HepG2 (cell line): ENCODE measurements around the gene B3GNT5. TPM values are rescaled to one million over a fixed set of nuclear protein-coding genes. Genes with fewer than 3 reads are reported as not detected.

Source experiments
- ATAC-seq: fragments of 200-7000 bp; cut with Tn5 transposase; 3 replicates; pipeline ENCODE4 v1.9.1; 2020; ENCODE audit warnings: mild to moderate bottlenecking, moderate library complexity
- BruUV-seq: library from RNA; stranded (reverse); fragments of 400-500 nt; replicated peaks from 2 replicates; lab custom pipeline; 2021; lab: Mats Ljungman, UMichigan
- CTCF ChIA-PET: fragments of 300-600 bp; formaldehyde crosslinking; extraction: SDS; loops from one replicate; lab custom pipeline; 2021; ENCODE audit warnings: low total read pairs, inconsistent platforms, low intra/inter-chr PET ratio; lab: Yijun Ruan, JAX
- POLR2A ChIA-PET: fragments of 350-600 bp; sonication (Branson Sonifier 250); formaldehyde crosslinking; loops from one replicate; lab custom pipeline; 2020; ENCODE audit warnings: antibody characterized with exemption, inconsistent platforms; lab: Yijun Ruan, JAX
- DNase-seq: peaks from one replicate; pipeline ENCODE4 v3.0.0-alpha.2; 2015; ENCODE audit warnings: low spot score
- FAIRE-seq: peaks from 3 replicates; lab custom pipeline; 2011; peaks lifted over from hg19 to GRCh38; lab: Jason Lieb, UNC
- H2AFZ ChIP-seq: one replicate; pipeline ENCODE4 v1.6.1; 2011; ENCODE audit warnings: low read length, inconsistent platforms
- H3K27ac ChIP-seq: fragments of 300-600 bp; 3 replicates; pipeline ENCODE4 v1.8.0; 2011; ENCODE audit warnings: mixed run types, mild to moderate bottlenecking, mixed read lengths, low read length, inconsistent platforms; ENCODE audit not compliant: insufficient read depth; ENCODE audit errors: extremely low read length
- H3K27me3 ChIP-seq, 2 experiments: fragments of 200-600 bp in 1 of 2; 2 replicates in 1 of 2; 3 replicates in 1 of 2; pipeline versions ENCODE4 v1.6.0 to v1.8.0; 2011; ENCODE audit warnings: low read length in 2 of 2, mild to moderate bottlenecking in 2 of 2, moderate library complexity in 2 of 2, inconsistent platforms in 1 of 2; ENCODE audit not compliant: insufficient read depth in 2 of 2, control insufficient read depth in 1 of 2
- H3K36me3 ChIP-seq, 2 experiments: fragments of 200-600 bp in 1 of 2; replicated peaks in 1 of 2; 2 replicates in 1 of 2; 3 replicates in 1 of 2; pipeline versions ENCODE4 v1.5.1 to v1.8.0; 2011; ENCODE audit warnings: low read length in 2 of 2, inconsistent platforms in 1 of 2; ENCODE audit not compliant: insufficient read depth in 2 of 2, control insufficient read depth in 1 of 2
- H3K4me1 ChIP-seq: 2 replicates; pipeline ENCODE4 v1.5.1; 2012; ENCODE audit warnings: low read length, inconsistent platforms; ENCODE audit not compliant: insufficient read depth
- H3K4me2 ChIP-seq: 2 replicates; pipeline ENCODE4 v1.6.0; 2011; ENCODE audit warnings: low read depth, low read length, inconsistent platforms
- H3K4me3 ChIP-seq, 3 experiments: fragments of 200-600 bp in 1 of 3; sonication (generic), shearing (Covaris generic) in 1 of 3; replicated peaks in 1 of 3; 2 replicates each; pipeline ENCODE4 v1.5.1; 2011 to 2016; ENCODE audit warnings: low read length in 3 of 3, inconsistent platforms in 2 of 3, low read depth in 2 of 3, mild to moderate bottlenecking in 2 of 3, control low read depth in 1 of 3, mixed read lengths in 1 of 3; ENCODE audit not compliant: insufficient read depth in 1 of 3
- H3K79me2 ChIP-seq: one replicate; pipeline ENCODE4 v1.6.1; 2011; ENCODE audit warnings: low read length, inconsistent platforms; ENCODE audit not compliant: insufficient read depth
- H3K9ac ChIP-seq: 2 replicates; pipeline ENCODE4 v1.6.0; 2011; ENCODE audit warnings: mild to moderate bottlenecking, low read depth, low read length, inconsistent platforms; ENCODE audit not compliant: insufficient read depth
- H3K9me3 ChIP-seq: 2 replicates; pipeline ENCODE4 v1.5.1; 2012; ENCODE audit warnings: mild to moderate bottlenecking, low read length
- H4K20me1 ChIP-seq: 2 replicates; pipeline ENCODE4 v1.6.0; 2011; ENCODE audit warnings: inconsistent platforms, mild to moderate bottlenecking, low read length, moderate library complexity; ENCODE audit not compliant: insufficient read depth
- ATF2 ChIP-seq: sonication (generic); formaldehyde crosslinking; IDR thresholded peaks from 2 replicates; pipeline ENCODE4 v1.4.0; 2020; ENCODE audit warnings: missing genetic modification reagents
- ATF7-NPFF ChIP-seq: sonication (generic); formaldehyde crosslinking; IDR thresholded peaks from 2 replicates; pipeline ENCODE4 v1.8.1; 2023; ENCODE audit warnings: mild to moderate bottlenecking, low read depth, missing genetic modification reagents, moderate library complexity
- CREB1 ChIP-seq, 2 experiments: fragments of 450-650 bp in 1 of 2; IDR thresholded peaks; 2 replicates each; pipeline ENCODE4 v1.6.1; 2016 to 2017; ENCODE audit warnings: control low read depth in 1 of 2, mild to moderate bottlenecking in 1 of 2, missing compliant biosample characterization in 1 of 2, missing genetic modification characterization in 1 of 2
- GATA4 ChIP-seq: sonication (generic); IDR thresholded peaks from 2 replicates; pipeline ENCODE4 v1.6.1; 2016; ENCODE audit warnings: antibody characterized with exemption, low read depth, borderline replicate concordance
- GFI1 ChIP-seq: sonication (generic); formaldehyde crosslinking; IDR thresholded peaks from 2 replicates; pipeline ENCODE4 v1.5.0; 2020; ENCODE audit warnings: missing genetic modification reagents, mild to moderate bottlenecking, borderline replicate concordance
- HINFP ChIP-seq: sonication (generic); formaldehyde crosslinking; IDR thresholded peaks from 2 replicates; pipeline ENCODE4 v1.4.0; 2020; ENCODE audit warnings: low read depth, mild to moderate bottlenecking, missing genetic modification reagents
- HMG20B ChIP-seq: conservative IDR thresholded peaks from 2 replicates; pipeline ENCODE4 v1.6.1; 2016; ENCODE audit warnings: missing genetic modification reagents, missing compliant biosample characterization
- HNRNPK ChIP-seq: fragments of 200-400 bp; formaldehyde crosslinking; IDR thresholded peaks from 2 replicates; pipeline ENCODE4 v1.6.1; 2018; ENCODE audit warnings: low read length, low read depth, moderate library complexity, mild to moderate bottlenecking; ENCODE audit not compliant: poor library complexity, severe bottlenecking
- KLF12 ChIP-seq: sonication (generic); formaldehyde crosslinking; IDR thresholded peaks from 2 replicates; pipeline ENCODE4 v1.4.0; 2020; ENCODE audit warnings: missing genetic modification reagents, borderline replicate concordance
- MAFG ChIP-seq: sonication (generic); formaldehyde crosslinking; IDR thresholded peaks from 2 replicates; pipeline ENCODE4 v1.5.1; 2020; ENCODE audit warnings: mild to moderate bottlenecking, missing genetic modification reagents
- PREB ChIP-seq: sonication (generic); formaldehyde crosslinking; IDR thresholded peaks from 2 replicates; pipeline ENCODE4 v1.4.0; 2020; ENCODE audit warnings: missing genetic modification reagents
- RARG ChIP-seq: sonication (generic); formaldehyde crosslinking; IDR thresholded peaks from 2 replicates; pipeline ENCODE4 v1.4.0; 2020; ENCODE audit warnings: low read depth, mild to moderate bottlenecking, missing genetic modification reagents
- ZFP36 ChIP-seq: fragments of 150-350 bp; IDR thresholded peaks from 2 replicates; pipeline ENCODE4 v1.6.1; 2018; ENCODE audit warnings: borderline replicate concordance, low read length, low read depth; ENCODE audit not compliant: partially characterized antibody
- ZNF331 ChIP-seq: sonication (generic); formaldehyde crosslinking; IDR thresholded peaks from 2 replicates; pipeline ENCODE4 v1.4.0; 2020; ENCODE audit warnings: missing genetic modification reagents
- ZNF335 ChIP-seq: sonication (generic); formaldehyde crosslinking; IDR thresholded peaks from 2 replicates; pipeline ENCODE4 v1.4.0; 2020; ENCODE audit warnings: missing genetic modification reagents
- WGBS: methylation state at CpG from one replicate; pipeline ENCODE4 v1.1.6; 2017; ENCODE audit warnings: low lambda C conversion rate; 5-methylcytosine and 5-hydroxymethylcytosine counted together
- in situ Hi-C: cut with HindIII; loops from 2 replicates; pipeline ENCODE4 v1.10.0; 2017; ENCODE audit warnings: low pct_unique_long_range_greater_than_20kb; ENCODE audit not compliant: extremely low pct_ligation_motif_present
- intact Hi-C: fragments of 100-400 bp; cut with micrococcal nuclease; formaldehyde crosslinking; loops from one replicate; pipeline ENCODE4 v1.10.0; 2022; ENCODE audit not compliant: unreplicated experiment
- polyA plus RNA-seq, 8 experiments: library from polyadenylated mRNA; depleted of rRNA in 3 of 8; stranded (reverse) in 7 of 8; unstranded in 1 of 8; fragments of >200 nt; fragmentation: Illumina TruSeq in 4 of 8; extraction: Trizol in 4 of 8; gene quantifications; 2 replicates each; pipeline versions ENCODE4 v1.2.1 to v1.2.3, GENCODE V29; 2011 to 2016; ENCODE audit warnings: low read depth in 4 of 8, missing spikeins in 1 of 8, mixed read lengths in 1 of 8; ENCODE audit not compliant: insufficient read depth in 1 of 8
- total RNA-seq, 5 experiments: library from RNA; depleted of rRNA; stranded (reverse); fragments of >200 nt; fragmentation: Illumina TruSeq; extraction: Trizol; gene quantifications; 2 replicates each; pipeline ENCODE4 v1.2.3, GENCODE V29; 2016; ENCODE audit warnings: low read depth in 1 of 5

B3GNT5 gene
- total and polyA plus RNA-seq, 2 of the 13 experiments (the other 11 are each of a cell fraction or from before 2014, with no cell fraction given): not detected

GRCh38 chr3:183269345-183269744 is 16.3 kb downstream of the B3GNT5 start:
- no peak overlapping the region for H3K27ac ChIP-seq
- H3K79me2 ChIP-seq: no peaks in the 10 kb centered on the region
- no peak overlapping the region for H3K4me2 ChIP-seq
- no peak for FAIRE-seq
- no peak overlapping the region for H2AFZ ChIP-seq
- no peak overlapping the region for H3K4me3 ChIP-seq
- H3K27me3 ChIP-seq: peaks cover 1 to 12% of the 10 kb centered on the region in 2 experiments; a peak in 3 of 5 replicates
- no peak for ATAC-seq
- ChIA-PET POLR2A (no interaction called here), CTCF (no interaction called here)
- no peak for TF ChIP-seq ZNF331 (CRISPR knock-in tag)
- no peak for TF ChIP-seq HNRNPK
- TF ChIP-seq HMG20B (CRISPR knock-in tag): no peak
- no peak overlapping the region for H3K9ac ChIP-seq
- in situ Hi-C loops: no loop called here
- no peaks in the 10 kb centered on the region for H3K36me3 ChIP-seq
- no peaks in the 10 kb centered on the region for H3K9me3 ChIP-seq
- DNase-seq: no peak
- BruUV-seq: no TSS peak
- H4K20me1 ChIP-seq: no peaks in the 10 kb centered on the region
- peaks cover 12% of the 10 kb centered on the region for H3K4me1 ChIP-seq
- intact Hi-C loops: no loop called here
- 69% methylated on average over 13 of the region's 13 CpGs for WGBS

- WGBS: 10% methylated on average over 7 of the region's 7 CpGs
- FAIRE-seq: no peak
These were observed 17.3 kb downstream of the B3GNT5 start for GRCh38 chr3:183270344-183270743.

More at GRCh38 chr3:183270344-183270743, 17.3 kb downstream of the B3GNT5 start:
- Histone ChIP-seq H3K4me1 (peaks cover 12% of the 10 kb centered on the region), H3K9ac (no peak overlapping the region), H3K4me2 (no peak overlapping the region), H3K4me3 (no peak overlapping the region), H3K36me3 (no peaks in the 10 kb centered on the region), H3K79me2 (no peaks in the 10 kb centered on the region), H3K9me3 (no peaks in the 10 kb centered on the region), H4K20me1 (no peaks in the 10 kb centered on the region), H3K27me3 (peaks cover 1 to 8% of the 10 kb centered on the region in 2 experiments; a peak in 3 of 5 replicates), H3K27ac (no peak overlapping the region), H2AFZ (no peak overlapping the region)
- DNase-seq: no peak
- no TSS peak for BruUV-seq
- ChIA-PET POLR2A (no interaction called here), CTCF (no interaction called here)
- in situ Hi-C loops (no loop called here), intact Hi-C loops (no loop called here)
- TF ChIP-seq GATA4 (no peak), ATF7-NPFF (no peak), MAFG (CRISPR knock-in tag) (no peak), ATF2 (CRISPR knock-in tag) (no peak), KLF12 (no peak), CREB1 (IDR thresholded peaks at IDR 0.05) (no peak), CREB1 (CRISPR knock-in tag; IDR thresholded peaks at IDR 0.05) (no peak), ZNF335 (CRISPR knock-in tag) (no peak), RARG (no peak), ZFP36 (no peak), GFI1 (CRISPR knock-in tag) (no peak), HINFP (CRISPR knock-in tag) (no peak), PREB (CRISPR knock-in tag) (no peak)
- no peak for ATAC-seq
